Measurements from ENCODE around the gene ADARB2.

GRCh38 chr10:1665021-1665661 lies 72.2 kb downstream of the ADARB2 start:
- TF ChIP-seq HOXD13 (CRISPR knock-in tag; IDR thresholded peaks at IDR 0.05; ENCODE audit: borderline replicate concordance) (no peak), ZNF558 (tag by site-specific recombination; IDR thresholded peaks at IDR 0.05) (no peak)
- TF ChIP-seq, protein P1, sequence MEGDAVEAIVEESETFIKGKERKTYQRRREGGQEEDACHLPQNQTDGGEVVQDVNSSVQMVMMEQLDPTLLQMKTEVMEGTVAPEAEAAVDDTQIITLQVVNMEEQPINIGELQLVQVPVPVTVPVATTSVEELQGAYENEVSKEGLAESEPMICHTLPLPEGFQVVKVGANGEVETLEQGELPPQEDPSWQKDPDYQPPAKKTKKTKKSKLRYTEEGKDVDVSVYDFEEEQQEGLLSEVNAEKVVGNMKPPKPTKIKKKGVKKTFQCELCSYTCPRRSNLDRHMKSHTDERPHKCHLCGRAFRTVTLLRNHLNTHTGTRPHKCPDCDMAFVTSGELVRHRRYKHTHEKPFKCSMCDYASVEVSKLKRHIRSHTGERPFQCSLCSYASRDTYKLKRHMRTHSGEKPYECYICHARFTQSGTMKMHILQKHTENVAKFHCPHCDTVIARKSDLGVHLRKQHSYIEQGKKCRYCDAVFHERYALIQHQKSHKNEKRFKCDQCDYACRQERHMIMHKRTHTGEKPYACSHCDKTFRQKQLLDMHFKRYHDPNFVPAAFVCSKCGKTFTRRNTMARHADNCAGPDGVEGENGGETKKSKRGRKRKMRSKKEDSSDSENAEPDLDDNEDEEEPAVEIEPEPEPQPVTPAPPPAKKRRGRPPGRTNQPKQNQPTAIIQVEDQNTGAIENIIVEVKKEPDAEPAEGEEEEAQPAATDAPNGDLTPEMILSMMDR (tag by site-specific recombination; IDR thresholded peaks at IDR 0.05) = no peak
- TF ChIP-seq, protein P2, sequence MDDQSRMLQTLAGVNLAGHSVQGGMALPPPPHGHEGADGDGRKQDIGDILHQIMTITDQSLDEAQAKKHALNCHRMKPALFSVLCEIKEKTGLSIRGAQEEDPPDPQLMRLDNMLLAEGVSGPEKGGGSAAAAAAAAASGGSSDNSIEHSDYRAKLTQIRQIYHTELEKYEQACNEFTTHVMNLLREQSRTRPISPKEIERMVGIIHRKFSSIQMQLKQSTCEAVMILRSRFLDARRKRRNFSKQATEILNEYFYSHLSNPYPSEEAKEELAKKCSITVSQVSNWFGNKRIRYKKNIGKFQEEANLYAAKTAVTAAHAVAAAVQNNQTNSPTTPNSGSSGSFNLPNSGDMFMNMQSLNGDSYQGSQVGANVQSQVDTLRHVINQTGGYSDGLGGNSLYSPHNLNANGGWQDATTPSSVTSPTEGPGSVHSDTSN (CRISPR knock-in tag; IDR thresholded peaks at IDR 0.05) = no peak
